K562 (cell line): ENCODE results near the gene NPB.

Experiments
- BRD9 ChIP-seq: fragments of 450-650 bp; IDR thresholded peaks from 2 replicates; pipeline ENCODE4 v1.6.1; 2018; ENCODE audit warnings: low read depth; ENCODE audit not compliant: partially characterized antibody
- DPF2 ChIP-seq: fragments of 450-650 bp; IDR thresholded peaks from 2 replicates; pipeline ENCODE4 v1.6.1; 2016
- EP300 ChIP-seq: IDR thresholded peaks from 2 replicates; pipeline ENCODE4 v1.6.1; 2012; ENCODE audit warnings: low read length, improper control_type of control experiment
- NBN ChIP-seq: fragments of 450-650 bp; IDR thresholded peaks from 2 replicates; pipeline ENCODE4 v1.6.1; 2016; ENCODE audit warnings: low read depth, mild to moderate bottlenecking
- NFIC ChIP-seq: fragments of 450-650 bp; IDR thresholded peaks from 2 replicates; pipeline ENCODE4 v1.6.1; 2017; ENCODE audit warnings: mild to moderate bottlenecking, inconsistent platforms
- ZNF274 ChIP-seq: IDR thresholded peaks from 2 replicates; pipeline ENCODE4 v1.6.1; 2011; ENCODE audit warnings: low read depth, mild to moderate bottlenecking, low read length, moderate library complexity, borderline replicate concordance
- TF ChIP-seq, protein P1 (sequence below), 3 experiments: IDR thresholded peaks in 2 of 3; conservative IDR thresholded peaks in 1 of 3; 2 replicates each; pipeline ENCODE4 v1.5.1; 2011 to 2012; ENCODE audit warnings: low read length in 3 of 3, mild to moderate bottlenecking in 3 of 3, control low read depth in 2 of 3, improper control_type of control experiment in 1 of 3, inconsistent platforms in 1 of 3, low read depth in 1 of 3, mixed read lengths in 1 of 3, moderate library complexity in 1 of 3; ENCODE audit not compliant: insufficient read depth in 2 of 3
- TF ChIP-seq, protein P2 (sequence below), 2 experiments: fragments of 450-650 bp; formaldehyde crosslinking in 1 of 2; IDR thresholded peaks; 2 replicates each; pipeline versions ENCODE4 v1.4.0 to v1.6.1; 2014 to 2020; ENCODE audit warnings: mild to moderate bottlenecking in 2 of 2, borderline replicate concordance in 1 of 2, low read depth in 1 of 2

DNA sequence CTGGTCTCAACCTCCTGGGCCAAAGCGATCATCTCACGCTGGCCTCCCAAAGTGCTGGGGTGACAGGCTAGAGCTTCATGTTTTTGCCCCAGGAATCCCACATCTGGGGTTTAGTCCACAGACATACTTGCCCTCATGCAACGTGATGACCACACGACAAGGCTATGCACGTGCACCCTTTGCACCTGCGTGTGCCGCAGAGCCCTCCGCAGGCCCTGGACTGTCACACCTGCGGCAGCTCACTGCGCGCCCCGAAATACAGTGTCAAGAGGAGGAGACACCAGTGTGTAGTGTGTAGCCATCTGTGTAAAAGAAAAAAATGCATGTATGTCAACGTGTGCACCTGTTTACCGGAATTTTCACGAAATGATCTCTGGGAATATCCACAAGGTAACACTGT, 48.5 kb downstream of the NPB start:
- TF ChIP-seq DPF2: no peak
- no peak for TF ChIP-seq NBN
- TF ChIP-seq, protein P1, sequence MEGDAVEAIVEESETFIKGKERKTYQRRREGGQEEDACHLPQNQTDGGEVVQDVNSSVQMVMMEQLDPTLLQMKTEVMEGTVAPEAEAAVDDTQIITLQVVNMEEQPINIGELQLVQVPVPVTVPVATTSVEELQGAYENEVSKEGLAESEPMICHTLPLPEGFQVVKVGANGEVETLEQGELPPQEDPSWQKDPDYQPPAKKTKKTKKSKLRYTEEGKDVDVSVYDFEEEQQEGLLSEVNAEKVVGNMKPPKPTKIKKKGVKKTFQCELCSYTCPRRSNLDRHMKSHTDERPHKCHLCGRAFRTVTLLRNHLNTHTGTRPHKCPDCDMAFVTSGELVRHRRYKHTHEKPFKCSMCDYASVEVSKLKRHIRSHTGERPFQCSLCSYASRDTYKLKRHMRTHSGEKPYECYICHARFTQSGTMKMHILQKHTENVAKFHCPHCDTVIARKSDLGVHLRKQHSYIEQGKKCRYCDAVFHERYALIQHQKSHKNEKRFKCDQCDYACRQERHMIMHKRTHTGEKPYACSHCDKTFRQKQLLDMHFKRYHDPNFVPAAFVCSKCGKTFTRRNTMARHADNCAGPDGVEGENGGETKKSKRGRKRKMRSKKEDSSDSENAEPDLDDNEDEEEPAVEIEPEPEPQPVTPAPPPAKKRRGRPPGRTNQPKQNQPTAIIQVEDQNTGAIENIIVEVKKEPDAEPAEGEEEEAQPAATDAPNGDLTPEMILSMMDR (IDR thresholded peaks at IDR 0.05 in 2 of 3, conservative IDR thresholded peaks at IDR 0.05 in 1 of 3; ENCODE audit: insufficient read depth in 2 of 3, low read depth in 1 of 3, low read length in 3 of 3): no peak
- no peak for TF ChIP-seq NFIC
- no peak for TF ChIP-seq EP300
- TF ChIP-seq, protein P2, sequence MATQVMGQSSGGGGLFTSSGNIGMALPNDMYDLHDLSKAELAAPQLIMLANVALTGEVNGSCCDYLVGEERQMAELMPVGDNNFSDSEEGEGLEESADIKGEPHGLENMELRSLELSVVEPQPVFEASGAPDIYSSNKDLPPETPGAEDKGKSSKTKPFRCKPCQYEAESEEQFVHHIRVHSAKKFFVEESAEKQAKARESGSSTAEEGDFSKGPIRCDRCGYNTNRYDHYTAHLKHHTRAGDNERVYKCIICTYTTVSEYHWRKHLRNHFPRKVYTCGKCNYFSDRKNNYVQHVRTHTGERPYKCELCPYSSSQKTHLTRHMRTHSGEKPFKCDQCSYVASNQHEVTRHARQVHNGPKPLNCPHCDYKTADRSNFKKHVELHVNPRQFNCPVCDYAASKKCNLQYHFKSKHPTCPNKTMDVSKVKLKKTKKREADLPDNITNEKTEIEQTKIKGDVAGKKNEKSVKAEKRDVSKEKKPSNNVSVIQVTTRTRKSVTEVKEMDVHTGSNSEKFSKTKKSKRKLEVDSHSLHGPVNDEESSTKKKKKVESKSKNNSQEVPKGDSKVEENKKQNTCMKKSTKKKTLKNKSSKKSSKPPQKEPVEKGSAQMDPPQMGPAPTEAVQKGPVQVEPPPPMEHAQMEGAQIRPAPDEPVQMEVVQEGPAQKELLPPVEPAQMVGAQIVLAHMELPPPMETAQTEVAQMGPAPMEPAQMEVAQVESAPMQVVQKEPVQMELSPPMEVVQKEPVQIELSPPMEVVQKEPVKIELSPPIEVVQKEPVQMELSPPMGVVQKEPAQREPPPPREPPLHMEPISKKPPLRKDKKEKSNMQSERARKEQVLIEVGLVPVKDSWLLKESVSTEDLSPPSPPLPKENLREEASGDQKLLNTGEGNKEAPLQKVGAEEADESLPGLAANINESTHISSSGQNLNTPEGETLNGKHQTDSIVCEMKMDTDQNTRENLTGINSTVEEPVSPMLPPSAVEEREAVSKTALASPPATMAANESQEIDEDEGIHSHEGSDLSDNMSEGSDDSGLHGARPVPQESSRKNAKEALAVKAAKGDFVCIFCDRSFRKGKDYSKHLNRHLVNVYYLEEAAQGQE (IDR thresholded peaks at IDR 0.05; ENCODE audit: borderline replicate concordance): no peak
- TF ChIP-seq, protein P2 (CRISPR knock-in tag; IDR thresholded peaks at IDR 0.05; ENCODE audit: low read depth): no peak
- no peak for TF ChIP-seq ZNF274
- TF ChIP-seq BRD9: no peak
